ENCODE results near the gene PLIN4. TPM values are rescaled to one million over a fixed set of nuclear protein-coding genes. Genes with fewer than 3 reads are reported as not detected.

Gene PLIN4
- polyA plus RNA-seq, 1 experiment, result 0.07 TPM

GRCh38 chr19:4555657-4556561, 37.6 kb upstream of the PLIN4 start:
- Histone ChIP-seq H3K4me3 (ENCODE audit: low read depth, low read length) (no peak overlapping the region), H3K27ac (ENCODE audit: low read depth, low read length) (no peak overlapping the region), H3K9me3 (ENCODE audit: control insufficient read depth, insufficient read depth, low read length) (peaks cover 7% of the 10 kb centered on the region; the same call in 1 of the 2 replicates), H3K27me3 (ENCODE audit: control insufficient read depth, insufficient read depth, low read length) (no peaks in the 10 kb centered on the region)
- ChIA-PET POLR2A (no interaction called here), CTCF (interaction anchor here (0.7 to 1.8 kb wide), 3 partner anchors 77 to 81 kb away, joined by 3 to 13 read pairs (median 3); no protein-coding TSS in a partner anchor)
- TF ChIP-seq, protein P1, sequence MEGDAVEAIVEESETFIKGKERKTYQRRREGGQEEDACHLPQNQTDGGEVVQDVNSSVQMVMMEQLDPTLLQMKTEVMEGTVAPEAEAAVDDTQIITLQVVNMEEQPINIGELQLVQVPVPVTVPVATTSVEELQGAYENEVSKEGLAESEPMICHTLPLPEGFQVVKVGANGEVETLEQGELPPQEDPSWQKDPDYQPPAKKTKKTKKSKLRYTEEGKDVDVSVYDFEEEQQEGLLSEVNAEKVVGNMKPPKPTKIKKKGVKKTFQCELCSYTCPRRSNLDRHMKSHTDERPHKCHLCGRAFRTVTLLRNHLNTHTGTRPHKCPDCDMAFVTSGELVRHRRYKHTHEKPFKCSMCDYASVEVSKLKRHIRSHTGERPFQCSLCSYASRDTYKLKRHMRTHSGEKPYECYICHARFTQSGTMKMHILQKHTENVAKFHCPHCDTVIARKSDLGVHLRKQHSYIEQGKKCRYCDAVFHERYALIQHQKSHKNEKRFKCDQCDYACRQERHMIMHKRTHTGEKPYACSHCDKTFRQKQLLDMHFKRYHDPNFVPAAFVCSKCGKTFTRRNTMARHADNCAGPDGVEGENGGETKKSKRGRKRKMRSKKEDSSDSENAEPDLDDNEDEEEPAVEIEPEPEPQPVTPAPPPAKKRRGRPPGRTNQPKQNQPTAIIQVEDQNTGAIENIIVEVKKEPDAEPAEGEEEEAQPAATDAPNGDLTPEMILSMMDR (IDR thresholded peaks at IDR 0.05; ENCODE audit: low read depth, low read length), result no peak
- no peak for DNase-seq (ENCODE audit: low read depth, low spot score)

GRCh38 chr19:4554717-4555116, 36.4 kb upstream of the PLIN4 start:
- H3K27me3 ChIP-seq (ENCODE audit: control insufficient read depth, insufficient read depth, low read length), result no peaks in the 10 kb centered on the region
- DNase-seq (ENCODE audit: low read depth, low spot score), result no peak
- no peak overlapping the region for H3K27ac ChIP-seq (ENCODE audit: low read depth, low read length)
- H3K4me3 ChIP-seq (ENCODE audit: low read depth, low read length), result no peak overlapping the region
- ChIA-PET POLR2A (no interaction called here), CTCF (interaction anchor here (0.8 to 1.1 kb wide), 3 partner anchors 30 to 82 kb away, joined by 3 to 5 read pairs (median 3); no protein-coding TSS in a partner anchor)
- H3K9me3 ChIP-seq (ENCODE audit: control insufficient read depth, insufficient read depth, low read length), result peaks cover 7% of the 10 kb centered on the region; the same call in 1 of the 2 replicates
- TF ChIP-seq, protein P1 (IDR thresholded peaks at IDR 0.05; ENCODE audit: low read depth, low read length), result no peak

DNA sequence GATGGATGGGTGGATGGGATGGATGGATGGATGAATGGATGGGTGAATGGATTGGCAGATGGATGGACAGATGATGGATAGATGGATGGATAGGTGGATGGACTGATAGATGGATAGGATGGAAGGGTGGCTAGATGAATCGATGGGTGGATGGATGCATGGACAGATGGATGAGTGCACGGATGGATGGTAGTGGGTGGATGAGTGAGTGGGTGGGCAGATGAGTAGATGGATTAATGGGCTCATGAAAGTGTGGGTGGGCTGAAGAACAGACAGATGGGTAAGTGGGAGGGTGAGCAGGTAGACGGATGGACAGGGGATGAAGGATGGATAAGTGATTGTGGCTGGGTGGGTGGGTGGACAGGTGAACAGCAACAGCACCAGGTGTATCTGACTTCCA, 35.5 kb upstream of the PLIN4 start:
- POLR2A ChIA-PET, result no interaction called here
- TF ChIP-seq, protein P1 (IDR thresholded peaks at IDR 0.05; ENCODE audit: low read depth, low read length), result no peak

GRCh38 chr19:4553092-4553695, 34.9 kb upstream of the PLIN4 start:
- H3K9me3 ChIP-seq (ENCODE audit: control insufficient read depth, insufficient read depth, low read length), result peaks cover 7% of the 10 kb centered on the region; the same call in 1 of the 2 replicates
- ChIA-PET POLR2A (no interaction called here), CTCF (interaction anchor here (0.6 kb wide), 1 partner anchor 152 kb away, joined by 4 read pairs; no protein-coding TSS in a partner anchor)
- TF ChIP-seq, protein P1 (IDR thresholded peaks at IDR 0.05; ENCODE audit: low read depth, low read length), result no peak
- no peak overlapping the region for H3K4me3 ChIP-seq (ENCODE audit: low read depth, low read length)
- no peak overlapping the region for H3K27ac ChIP-seq (ENCODE audit: low read depth, low read length)
- DNase-seq (ENCODE audit: low read depth, low spot score), result no peak
- H3K27me3 ChIP-seq (ENCODE audit: control insufficient read depth, insufficient read depth, low read length), result no peaks in the 10 kb centered on the region

More for the DNA sequence above, 35.5 kb upstream of the PLIN4 start:
- no peak overlapping the region for H3K27ac ChIP-seq (ENCODE audit: low read depth, low read length)
- peaks cover 7% of the 10 kb centered on the region; the same call in 1 of the 2 replicates for H3K9me3 ChIP-seq (ENCODE audit: control insufficient read depth, insufficient read depth, low read length)
- DNase-seq (ENCODE audit: low read depth, low spot score), result no peak
- H3K4me3 ChIP-seq (ENCODE audit: low read depth, low read length), result no peak overlapping the region
- CTCF ChIA-PET, result no interaction called here
- no peaks in the 10 kb centered on the region for H3K27me3 ChIP-seq (ENCODE audit: control insufficient read depth, insufficient read depth, low read length)

DNA sequence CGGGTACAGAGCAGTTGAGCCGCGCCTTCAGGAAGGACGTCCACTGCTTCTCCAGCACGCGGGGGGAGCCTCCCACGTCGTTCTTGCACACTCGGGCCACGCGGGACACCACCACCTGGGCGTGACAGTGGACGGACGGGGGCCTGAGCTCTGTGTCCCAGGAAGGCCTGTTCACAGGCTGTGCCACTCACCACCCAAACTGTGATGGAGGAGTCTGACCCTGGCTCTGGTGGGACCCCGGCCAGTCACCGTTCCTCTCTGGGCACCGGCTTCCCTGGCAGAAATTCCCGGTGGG, 34.2 kb upstream of the PLIN4 start:
- peaks cover 7% of the 10 kb centered on the region; the same call in 1 of the 2 replicates for H3K9me3 ChIP-seq (ENCODE audit: control insufficient read depth, insufficient read depth, low read length)
- no peak for DNase-seq (ENCODE audit: low read depth, low spot score)
- no peak overlapping the region for H3K4me3 ChIP-seq (ENCODE audit: low read depth, low read length)
- H3K27ac ChIP-seq (ENCODE audit: low read depth, low read length), result no peak overlapping the region
- no peaks in the 10 kb centered on the region for H3K27me3 ChIP-seq (ENCODE audit: control insufficient read depth, insufficient read depth, low read length)
- ChIA-PET CTCF (no interaction called here), POLR2A (no interaction called here)
- TF ChIP-seq, protein P1 (IDR thresholded peaks at IDR 0.05; ENCODE audit: low read depth, low read length), result no peak
